ENCODE results near the gene IQSEC1. TPM values are rescaled to one million over a fixed set of nuclear protein-coding genes. Genes with fewer than 3 reads are reported as not detected.

IQSEC1 gene
- total and polyA plus RNA-seq, 10 of the 15 experiments (the other 5 are each of a cell fraction or from before 2014, with no cell fraction given): 0.92 to 55.2 (median 8.5) TPM

GRCh38 chr3:13018043-13018451, 55.2 kb downstream of the IQSEC1 start:
- DNase-seq (ENCODE audit: low read depth, low spot score) (no peak), FAIRE-seq (no peak), ATAC-seq (no peak)
- Histone ChIP-seq H4K20me1 (ENCODE audit: control insufficient read depth, insufficient read depth) (no peaks in the 10 kb centered on the region), H3K4me2 (ENCODE audit: control insufficient read depth, insufficient read depth) (peak overlapping the region; percentile 93), H3K27me3 (replicated peaks in 1 of 2; ENCODE audit: control insufficient read depth in 2 of 2, insufficient read depth in 2 of 2, low read length in 1 of 2) (no peaks in the 10 kb centered on the region), H3K27ac (ENCODE audit: control insufficient read depth, insufficient read depth) (peak overlapping the region; percentile 99), H3K4me1 (ENCODE audit: control insufficient read depth, insufficient read depth, low read length) (peaks cover 74% of the 10 kb centered on the region), H3K9me3 (replicated peaks; ENCODE audit: control insufficient read depth, insufficient read depth, low read length) (no peaks in the 10 kb centered on the region), H3K36me3 (ENCODE audit: control insufficient read depth in 2 of 2, insufficient read depth in 2 of 2, low read length in 1 of 2) (peaks cover 0 to 2% of the 10 kb centered on the region in 2 experiments; a peak in 1 of 4 replicates), H3K9ac (ENCODE audit: control insufficient read depth, insufficient read depth, low read length) (peak overlapping the region; percentile 69), H3K79me2 (ENCODE audit: control insufficient read depth, insufficient read depth, low read length) (peaks cover 98% of the 10 kb centered on the region), H3K4me3 (peak overlapping the region; percentile 70), H2AFZ (ENCODE audit: control insufficient read depth, low read depth, low read length) (no peak overlapping the region)
- RAD21 ChIA-PET (ENCODE audit: unreplicated experiment): interaction anchor here (0.8 to 6.5 kb wide), 3 partner anchors 6 to 69 kb away, joined by 3 to 89 read pairs (median 8); no protein-coding TSS in a partner anchor
- POLR2A ChIA-PET: interaction anchor here (0.8 to 7.1 kb wide), 6 partner anchors 9 to 55 kb away, joined by 3 to 170 read pairs (median 8); no protein-coding TSS in a partner anchor
- BruUV-seq (replicated peaks): no TSS peak
- CTCF ChIA-PET: interaction anchor here (0.8 to 1.7 kb wide), 6 partner anchors 12 to 34 kb away, joined by 3 to 5 read pairs (median 4); no protein-coding TSS in a partner anchor
- TF ChIP-seq CEBPZ (IDR thresholded peaks at IDR 0.05; ENCODE audit: low read depth, low read length) (no peak), NR2C1 (IDR thresholded peaks at IDR 0.05) (no peak), CTCF (IDR thresholded peaks at IDR 0.05 in 2 of 3, conservative IDR thresholded peaks at IDR 0.05 in 1 of 3; ENCODE audit: control insufficient read depth in 2 of 3, extremely low read depth in 1 of 3, insufficient read depth in 1 of 3, low read depth in 3 of 3, low read length in 3 of 3) (no peak), E4F1 (IDR thresholded peaks at IDR 0.05; ENCODE audit: borderline replicate concordance, partially characterized antibody) (no peak), RAD51 (IDR thresholded peaks at IDR 0.05) (no peak), WRNIP1 (IDR thresholded peaks at IDR 0.05; ENCODE audit: borderline replicate concordance, low read depth, low read length) (no peak), ELK1 (IDR thresholded peaks at IDR 0.05; ENCODE audit: low read depth, low read length) (no peak), SPI1 (IDR thresholded peaks at IDR 0.05; ENCODE audit: borderline replicate concordance, insufficient read depth, low read depth, low read length) (no peak), ZNF384 (IDR thresholded peaks at IDR 0.05; ENCODE audit: borderline replicate concordance, low read depth, low read length) (no peak), ATF7 (IDR thresholded peaks at IDR 0.05; ENCODE audit: low read depth) (no peak), TCF7 (IDR thresholded peaks at IDR 0.05; ENCODE audit: borderline replicate concordance) (no peak), EGR1 (IDR thresholded peaks at IDR 0.05; ENCODE audit: borderline replicate concordance in 1 of 2, low read depth in 2 of 2, low read length in 2 of 2) (no peak)
- SMC1A ChIA-PET (ENCODE audit: uncharacterized antibody, unreplicated experiment): interaction anchor here (0.8 to 6.7 kb wide), 6 partner anchors 10 to 32 kb away, joined by 3 to 123 read pairs (median 4); no protein-coding TSS in a partner anchor
- WGBS (ENCODE audit: insufficient coverage, insufficient replicate concordance, low lambda C conversion rate, missing lambda C conversion rate): 60% methylated on average over 7 of the region's 8 CpGs
- intact Hi-C loops (cut with micrococcal nuclease; ENCODE audit: unreplicated experiment): loop anchor here (10.0 kb wide), 1 partner anchor 437 kb away; no protein-coding TSS in a partner anchor
- in situ Hi-C loops (cut with MboI): no loop called here

All from GM12878 (cell line).